COLO668 (cell line): ENCODE data around the gene COL27A1.

Experiments used
- DNase-seq: peaks from one replicate; lab custom pipeline; 2025; ENCODE audit not compliant: unreplicated experiment; lab: John Stamatoyannopoulos, UW

Gene COL27A1

GRCh38 chr9:114202849-114203248, 47.5 kb downstream of the COL27A1 start:
- no peak for DNase-seq

- DNase-seq: no peak
Measured at GRCh38 chr9:114203410-114204140, 48.2 kb downstream of the COL27A1 start.

GRCh38 chr9:114204265-114204664, 48.9 kb downstream of the COL27A1 start:
- no peak for DNase-seq

GRCh38 chr9:114205171-114206015, 50.1 kb downstream of the COL27A1 start:
- no peak for DNase-seq

- no peak for DNase-seq
Measured at GRCh38 chr9:114206221-114206789, 51.0 kb downstream of the COL27A1 start.

GRCh38 chr9:114207034-114207810, 51.9 kb downstream of the COL27A1 start:
- no peak for DNase-seq

- DNase-seq: no peak
Measured at GRCh38 chr9:114207845-114208244, 52.5 kb downstream of the COL27A1 start.

GRCh38 chr9:114209151-114209550, 53.8 kb downstream of the COL27A1 start:
- DNase-seq: no peak

- DNase-seq: no peak
Measured at GRCh38 chr9:114210136-114210535, 54.8 kb downstream of the COL27A1 start.

- DNase-seq: no peak
Measured at GRCh38 chr9:114210691-114211276, 55.4 kb downstream of the COL27A1 start.

GRCh38 chr9:114212826-114213225, 57.5 kb downstream of the COL27A1 start:
- DNase-seq: no peak

GRCh38 chr9:114213566-114213965, 58.2 kb downstream of the COL27A1 start:
- no peak for DNase-seq

GRCh38 chr9:114214181-114214580, 58.8 kb downstream of the COL27A1 start:
- DNase-seq: no peak

- no peak for DNase-seq
Measured at GRCh38 chr9:114214686-114215414, 59.5 kb downstream of the COL27A1 start.

GRCh38 chr9:114216081-114216480, 60.7 kb downstream of the COL27A1 start:
- DNase-seq: no peak

GRCh38 chr9:114216976-114217375, 61.6 kb downstream of the COL27A1 start:
- no peak for DNase-seq

- no peak for DNase-seq
Measured at GRCh38 chr9:114218264-114219120, 63.2 kb downstream of the COL27A1 start.

GRCh38 chr9:114220061-114220541, 64.8 kb downstream of the COL27A1 start:
- no peak for DNase-seq
